Measurements from ENCODE around the gene STOX1. TPM values are rescaled to one million over a fixed set of nuclear protein-coding genes. Genes with fewer than 3 reads are reported as not detected.

STOX1 gene
- total RNA-seq, 1 donor from 2014 or later = 0.21 TPM

- Mint-ChIP-seq H3K9me3 (ENCODE audit: unreplicated experiment) (peaks cover 8% of the 10 kb centered on the region), H3K4me1 (ENCODE audit: unreplicated experiment) (peaks cover 3% of the 10 kb centered on the region), H3K27ac (ENCODE audit: unreplicated experiment) (no peak overlapping the region), H3K4me3 (ENCODE audit: unreplicated experiment) (no peak overlapping the region), H3K27me3 (ENCODE audit: unreplicated experiment) (no peaks in the 10 kb centered on the region), H3K36me3 (ENCODE audit: low read depth, unreplicated experiment) (peaks cover 10% of the 10 kb centered on the region)
- no peak for TF ChIP-seq CTCF (IDR thresholded peaks at IDR 0.05; ENCODE audit: unreplicated experiment)
- no peak for DNase-seq (ENCODE audit: low spot score)
Observed at GRCh38 chr10:68871105-68871711, 43.9 kb downstream of the STOX1 start.

DNA sequence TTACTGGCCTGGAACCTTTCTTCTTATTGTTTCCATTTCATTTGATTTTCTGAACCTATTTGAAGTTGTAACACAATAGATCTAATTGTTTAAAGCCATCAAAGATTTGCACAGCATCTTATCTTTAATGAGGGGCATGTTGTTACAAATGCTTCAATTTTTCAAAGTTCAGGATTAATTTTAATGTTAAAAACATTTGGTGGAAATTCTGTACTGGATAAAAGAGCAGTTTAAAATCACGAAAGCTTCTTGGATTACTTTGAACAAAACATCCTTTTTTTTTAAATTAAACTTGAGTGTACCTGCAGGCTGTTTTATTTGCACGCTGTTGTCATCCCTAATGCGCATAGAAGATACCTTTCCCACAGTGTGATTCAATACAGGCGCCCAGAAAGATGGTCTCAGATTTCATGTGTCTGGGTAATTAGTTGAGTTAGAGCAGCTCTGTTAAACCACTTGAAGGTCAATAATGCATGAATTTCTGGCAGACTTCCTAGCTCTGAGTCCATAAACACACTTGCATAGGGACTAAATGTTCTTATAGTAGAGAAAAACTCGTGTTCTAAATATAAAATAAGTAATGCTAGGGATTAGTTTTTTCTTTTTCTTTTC is 44.5 kb downstream of the STOX1 start:
- peaks cover 8% of the 10 kb centered on the region for H3K9me3 Mint-ChIP-seq (ENCODE audit: unreplicated experiment)
- H3K36me3 Mint-ChIP-seq (ENCODE audit: low read depth, unreplicated experiment) = peaks cover 10% of the 10 kb centered on the region
- H3K27ac Mint-ChIP-seq (ENCODE audit: unreplicated experiment) = no peak overlapping the region
- H3K4me3 Mint-ChIP-seq (ENCODE audit: unreplicated experiment) = no peak overlapping the region
- no peak for TF ChIP-seq CTCF (IDR thresholded peaks at IDR 0.05; ENCODE audit: unreplicated experiment)
- H3K27me3 Mint-ChIP-seq (ENCODE audit: unreplicated experiment) = no peaks in the 10 kb centered on the region
- H3K4me1 Mint-ChIP-seq (ENCODE audit: unreplicated experiment) = peaks cover 3% of the 10 kb centered on the region
- no peak for DNase-seq (ENCODE audit: low spot score)

- no peak overlapping the region for H3K4me3 Mint-ChIP-seq (ENCODE audit: unreplicated experiment)
- DNase-seq (ENCODE audit: low spot score) = no peak
- no peaks in the 10 kb centered on the region for H3K27me3 Mint-ChIP-seq (ENCODE audit: unreplicated experiment)
- H3K4me1 Mint-ChIP-seq (ENCODE audit: unreplicated experiment) = peaks cover 5% of the 10 kb centered on the region
- H3K9me3 Mint-ChIP-seq (ENCODE audit: unreplicated experiment) = no peaks in the 10 kb centered on the region
- H3K27ac Mint-ChIP-seq (ENCODE audit: unreplicated experiment) = no peak overlapping the region
- H3K36me3 Mint-ChIP-seq (ENCODE audit: low read depth, unreplicated experiment) = no peaks in the 10 kb centered on the region
- no peak for TF ChIP-seq CTCF (IDR thresholded peaks at IDR 0.05; ENCODE audit: unreplicated experiment)
Observed at GRCh38 chr10:68876246-68877138, 49.2 kb downstream of the STOX1 start.

DNA sequence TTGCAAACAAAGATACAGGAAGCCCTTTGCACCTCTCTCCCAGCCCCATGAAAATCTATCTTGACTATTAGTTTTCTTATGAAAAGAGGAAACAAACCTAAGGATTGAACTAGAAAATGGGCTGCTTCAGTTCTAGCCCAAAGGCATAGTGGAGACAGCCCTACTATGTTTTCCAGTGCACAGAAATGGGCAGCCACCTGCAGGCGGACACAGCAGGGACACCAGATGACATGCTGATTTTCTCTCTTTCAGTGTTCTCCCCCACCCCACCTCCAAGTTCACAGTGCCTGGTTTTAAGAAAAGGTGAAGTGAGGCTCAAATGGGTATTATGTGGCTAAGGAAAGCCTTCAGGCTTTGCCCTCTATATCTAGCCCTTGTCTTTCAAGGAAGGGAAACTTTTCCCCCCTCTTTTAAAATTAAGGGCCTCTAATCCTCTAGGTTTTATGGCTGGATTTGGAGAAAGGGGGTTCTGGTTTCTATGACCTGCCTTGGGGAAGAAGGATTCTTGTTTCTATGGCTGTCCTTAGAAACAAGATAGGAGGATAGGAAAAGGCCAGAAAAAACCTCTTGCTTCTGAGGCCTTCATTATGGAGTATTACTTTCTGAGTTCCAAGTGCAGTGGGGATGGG is 50.3 kb downstream of the STOX1 start:
- H3K4me1 Mint-ChIP-seq (ENCODE audit: unreplicated experiment) = peaks cover 5% of the 10 kb centered on the region
- no peak overlapping the region for H3K4me3 Mint-ChIP-seq (ENCODE audit: unreplicated experiment)
- no peak for DNase-seq (ENCODE audit: low spot score)
- no peaks in the 10 kb centered on the region for H3K36me3 Mint-ChIP-seq (ENCODE audit: low read depth, unreplicated experiment)
- no peaks in the 10 kb centered on the region for H3K9me3 Mint-ChIP-seq (ENCODE audit: unreplicated experiment)
- no peak overlapping the region for H3K27ac Mint-ChIP-seq (ENCODE audit: unreplicated experiment)
- TF ChIP-seq CTCF (IDR thresholded peaks at IDR 0.05; ENCODE audit: unreplicated experiment) = no peak
- H3K27me3 Mint-ChIP-seq (ENCODE audit: unreplicated experiment) = no peaks in the 10 kb centered on the region

Data from endothelial cell (in vitro differentiated cells).